ENCODE data around the gene ADAMTS17. TPM values are rescaled to one million over a fixed set of nuclear protein-coding genes. Genes with fewer than 3 reads are reported as not detected.

The ADAMTS17 gene
- total and polyA plus RNA-seq, 7 donors: 4.4 to 93.0 (median 7.2) TPM

GRCh38 chr15:100026041-100026440 is 315.7 kb downstream of the ADAMTS17 start:
- Histone ChIP-seq H3K36me3 (ENCODE audit: insufficient read depth in 1 of 2, low read depth in 1 of 2) (no peaks in the 10 kb centered on the region), H3K27ac (no peak overlapping the region), H3K9me3 (peaks cover 10% of the 10 kb centered on the region), H3K4me1 (peaks cover 4% of the 10 kb centered on the region), H3K27me3 (ENCODE audit: insufficient read depth in 3 of 3, low read length in 2 of 3) (no peaks in the 10 kb centered on the region), H3K4me3 (no peak overlapping the region)
- intact Hi-C loops (cut with DNase I): no loop called here
- no peak for ATAC-seq
- TF ChIP-seq CTCF (IDR thresholded peaks at IDR 0.05): no peak
- DNase-seq: no peak
- WGBS, 3 donors: 91 to 96% (median 93%) methylated on average over 2 of the region's 2 CpGs

GRCh38 chr15:100022806-100023205 is 319.0 kb downstream of the ADAMTS17 start:
- Histone ChIP-seq H3K36me3 (ENCODE audit: insufficient read depth in 1 of 2, low read depth in 1 of 2) (no peaks in the 10 kb centered on the region), H3K27me3 (ENCODE audit: insufficient read depth in 3 of 3, low read length in 2 of 3) (no peaks in the 10 kb centered on the region), H3K4me1 (no peaks in the 10 kb centered on the region), H3K9me3 (peaks cover 5% of the 10 kb centered on the region), H3K4me3 (no peak overlapping the region), H3K27ac (no peak overlapping the region)
- ATAC-seq (no peak), DNase-seq (no peak)
- no peak for TF ChIP-seq CTCF (IDR thresholded peaks at IDR 0.05)
- intact Hi-C loops (cut with DNase I): no loop called here
- 33 to 46% (median 36%) methylated on average over 4 of the region's 4 CpGs for WGBS, 3 donors

GRCh38 chr15:100022391-100022790 is 319.4 kb downstream of the ADAMTS17 start:
- Histone ChIP-seq H3K9me3 (peaks cover 1% of the 10 kb centered on the region), H3K4me1 (no peaks in the 10 kb centered on the region), H3K4me3 (no peak overlapping the region), H3K27ac (no peak overlapping the region), H3K27me3 (ENCODE audit: insufficient read depth in 3 of 3, low read length in 2 of 3) (no peaks in the 10 kb centered on the region), H3K36me3 (ENCODE audit: insufficient read depth in 1 of 2, low read depth in 1 of 2) (no peaks in the 10 kb centered on the region)
- DNase-seq (no peak), ATAC-seq (no peak)
- TF ChIP-seq CTCF (IDR thresholded peaks at IDR 0.05): no peak
- intact Hi-C loops (cut with DNase I): no loop called here
- WGBS, 3 donors: 27 to 53% (median 29%) methylated on average over 5 of the region's 5 CpGs

GRCh38 chr15:100021653-100022052 is 320.1 kb downstream of the ADAMTS17 start:
- Histone ChIP-seq H3K9me3 (no peaks in the 10 kb centered on the region), H3K36me3 (ENCODE audit: insufficient read depth in 1 of 2, low read depth in 1 of 2) (no peaks in the 10 kb centered on the region), H3K4me1 (no peaks in the 10 kb centered on the region), H3K27ac (no peak overlapping the region), H3K27me3 (ENCODE audit: insufficient read depth in 3 of 3, low read length in 2 of 3) (no peaks in the 10 kb centered on the region), H3K4me3 (no peak overlapping the region)
- ATAC-seq (peak in 3 of 4 donors; percentile 37 to 68 (median 46)), DNase-seq (peak in 1 of 2 donors; percentile 73)
- intact Hi-C loops (cut with DNase I): no loop called here
- no peak for TF ChIP-seq CTCF (IDR thresholded peaks at IDR 0.05)
- 32 to 60% (median 43%) methylated on average over 6 of the region's 6 CpGs for WGBS, 3 donors

GRCh38 chr15:100020614-100021013 is 321.2 kb downstream of the ADAMTS17 start:
- H3K36me3 ChIP-seq (ENCODE audit: insufficient read depth in 1 of 2, low read depth in 1 of 2): no peaks in the 10 kb centered on the region
- H3K9me3 ChIP-seq: no peaks in the 10 kb centered on the region
- no peaks in the 10 kb centered on the region for H3K27me3 ChIP-seq (ENCODE audit: insufficient read depth in 3 of 3, low read length in 2 of 3)
- DNase-seq (no peak), ATAC-seq (peak; percentile 37 to 89 (median 69))
- no peak for TF ChIP-seq CTCF (IDR thresholded peaks at IDR 0.05)
- H3K27ac ChIP-seq: no peak overlapping the region
- no peaks in the 10 kb centered on the region for H3K4me1 ChIP-seq
- no peak overlapping the region for H3K4me3 ChIP-seq
- 75 to 87% (median 79%) methylated on average over 6 of the region's 6 CpGs for WGBS, 3 donors
- intact Hi-C loops (cut with DNase I): no loop called here

Data from psoas muscle (tissue), 8 donors.